Measurements from ENCODE around the gene KCNH1.

KCNH1 gene

GRCh38 chr1:211135342-211135950 is 1.5 kb upstream of the KCNH1 start:
- 0 out of 2 replicates have a peak, but pooled peaks cover 5% of the 10 kb centered on the region for H3K4me1 ChIP-seq (ENCODE audit: insufficient read depth, low read length)
- peaks cover 37% of the 10 kb centered on the region for H3K27me3 ChIP-seq (ENCODE audit: insufficient read depth, low read length)
- no peak overlapping the region for H3K9ac ChIP-seq (ENCODE audit: low read depth, low read length)
- no peak overlapping the region for H3K4me3 ChIP-seq (ENCODE audit: low read length)
- no peaks in the 10 kb centered on the region for H3K9me3 ChIP-seq (ENCODE audit: insufficient read depth, low read depth, low read length)
- H3K27ac ChIP-seq (ENCODE audit: low read length), result no peak overlapping the region
- no peaks in the 10 kb centered on the region for H3K36me3 ChIP-seq (ENCODE audit: insufficient read depth, low read depth, low read length)

- H3K9ac ChIP-seq (ENCODE audit: low read depth, low read length), result no peak overlapping the region
- H3K27me3 ChIP-seq (ENCODE audit: insufficient read depth, low read length), result peaks cover 42% of the 10 kb centered on the region
- H3K4me1 ChIP-seq (ENCODE audit: insufficient read depth, low read length), result 0 out of 2 replicates have a peak, but pooled peaks cover 5% of the 10 kb centered on the region
- H3K9me3 ChIP-seq (ENCODE audit: insufficient read depth, low read depth, low read length), result no peaks in the 10 kb centered on the region
- H3K36me3 ChIP-seq (ENCODE audit: insufficient read depth, low read depth, low read length), result no peaks in the 10 kb centered on the region
- peak overlapping the region; percentile 69 for H3K4me3 ChIP-seq (ENCODE audit: low read length)
- no peak overlapping the region for H3K27ac ChIP-seq (ENCODE audit: low read length)
Measured at GRCh38 chr1:211133393-211133835, 534 bp downstream of the KCNH1 start.

- H3K9ac ChIP-seq (ENCODE audit: low read depth, low read length), result no peak overlapping the region
- peaks cover 42% of the 10 kb centered on the region for H3K27me3 ChIP-seq (ENCODE audit: insufficient read depth, low read length)
- 0 out of 2 replicates have a peak, but pooled peaks cover 5% of the 10 kb centered on the region for H3K4me1 ChIP-seq (ENCODE audit: insufficient read depth, low read length)
- peak overlapping the region; percentile 69 for H3K4me3 ChIP-seq (ENCODE audit: low read length)
- H3K27ac ChIP-seq (ENCODE audit: low read length), result no peak overlapping the region
- H3K36me3 ChIP-seq (ENCODE audit: insufficient read depth, low read depth, low read length), result no peaks in the 10 kb centered on the region
- no peaks in the 10 kb centered on the region for H3K9me3 ChIP-seq (ENCODE audit: insufficient read depth, low read depth, low read length)
Measured at GRCh38 chr1:211132721-211133392, 1.1 kb downstream of the KCNH1 start.

GRCh38 chr1:211129776-211130175 is 4.2 kb downstream of the KCNH1 start:
- H3K27ac ChIP-seq (ENCODE audit: low read length), result no peak overlapping the region
- no peak overlapping the region for H3K9ac ChIP-seq (ENCODE audit: low read depth, low read length)
- 0 out of 2 replicates have a peak, but pooled peaks cover 5% of the 10 kb centered on the region for H3K4me1 ChIP-seq (ENCODE audit: insufficient read depth, low read length)
- peaks cover 42% of the 10 kb centered on the region for H3K27me3 ChIP-seq (ENCODE audit: insufficient read depth, low read length)
- no peaks in the 10 kb centered on the region for H3K9me3 ChIP-seq (ENCODE audit: insufficient read depth, low read depth, low read length)
- no peaks in the 10 kb centered on the region for H3K36me3 ChIP-seq (ENCODE audit: insufficient read depth, low read depth, low read length)
- no peak overlapping the region for H3K4me3 ChIP-seq (ENCODE audit: low read length)

- no peaks in the 10 kb centered on the region for H3K4me1 ChIP-seq (ENCODE audit: insufficient read depth, low read length)
- H3K4me3 ChIP-seq (ENCODE audit: low read length), result no peak overlapping the region
- H3K36me3 ChIP-seq (ENCODE audit: insufficient read depth, low read depth, low read length), result no peaks in the 10 kb centered on the region
- no peak overlapping the region for H3K27ac ChIP-seq (ENCODE audit: low read length)
- H3K9ac ChIP-seq (ENCODE audit: low read depth, low read length), result no peak overlapping the region
- peaks cover 19% of the 10 kb centered on the region for H3K27me3 ChIP-seq (ENCODE audit: insufficient read depth, low read length)
- no peaks in the 10 kb centered on the region for H3K9me3 ChIP-seq (ENCODE audit: insufficient read depth, low read depth, low read length)
Measured at GRCh38 chr1:211127166-211127565, 6.8 kb downstream of the KCNH1 start.

- Histone ChIP-seq H3K36me3 (ENCODE audit: insufficient read depth, low read depth, low read length) (no peaks in the 10 kb centered on the region), H3K27ac (ENCODE audit: low read length) (no peak overlapping the region), H3K4me3 (ENCODE audit: low read length) (no peak overlapping the region), H3K27me3 (ENCODE audit: insufficient read depth, low read length) (peaks cover 13% of the 10 kb centered on the region; the same call in 1 of the 2 replicates), H3K4me1 (ENCODE audit: insufficient read depth, low read length) (no peaks in the 10 kb centered on the region), H3K9me3 (ENCODE audit: insufficient read depth, low read depth, low read length) (no peaks in the 10 kb centered on the region), H3K9ac (ENCODE audit: low read depth, low read length) (no peak overlapping the region)
Measured at GRCh38 chr1:211126622-211127021, 7.3 kb downstream of the KCNH1 start.

GRCh38 chr1:211118407-211119102 is 15.4 kb downstream of the KCNH1 start:
- H3K9ac ChIP-seq (ENCODE audit: low read depth, low read length), result no peak overlapping the region

GRCh38 chr1:211114446-211114845 is 19.5 kb downstream of the KCNH1 start:
- no peaks in the 10 kb centered on the region for H3K4me1 ChIP-seq (ENCODE audit: insufficient read depth, low read length)
- no peaks in the 10 kb centered on the region for H3K27me3 ChIP-seq (ENCODE audit: insufficient read depth, low read length)
- H3K27ac ChIP-seq (ENCODE audit: low read length), result no peak overlapping the region
- H3K9me3 ChIP-seq (ENCODE audit: insufficient read depth, low read depth, low read length), result no peaks in the 10 kb centered on the region
- no peak overlapping the region for H3K9ac ChIP-seq (ENCODE audit: low read depth, low read length)
- H3K4me3 ChIP-seq (ENCODE audit: low read length), result no peak overlapping the region
- H3K36me3 ChIP-seq (ENCODE audit: insufficient read depth, low read depth, low read length), result no peaks in the 10 kb centered on the region

More at GRCh38 chr1:211118407-211119102, 15.4 kb downstream of the KCNH1 start:
- H3K4me1 ChIP-seq (ENCODE audit: insufficient read depth, low read length), result no peaks in the 10 kb centered on the region
- no peak overlapping the region for H3K4me3 ChIP-seq (ENCODE audit: low read length)
- no peak overlapping the region for H3K27ac ChIP-seq (ENCODE audit: low read length)
- H3K9me3 ChIP-seq (ENCODE audit: insufficient read depth, low read depth, low read length), result no peaks in the 10 kb centered on the region
- H3K27me3 ChIP-seq (ENCODE audit: insufficient read depth, low read length), result no peaks in the 10 kb centered on the region
- no peaks in the 10 kb centered on the region for H3K36me3 ChIP-seq (ENCODE audit: insufficient read depth, low read depth, low read length)

- H3K4me3 ChIP-seq (ENCODE audit: low read length), result no peak overlapping the region
- H3K4me1 ChIP-seq (ENCODE audit: insufficient read depth, low read length), result no peaks in the 10 kb centered on the region
- H3K36me3 ChIP-seq (ENCODE audit: insufficient read depth, low read depth, low read length), result no peaks in the 10 kb centered on the region
- no peak overlapping the region for H3K27ac ChIP-seq (ENCODE audit: low read length)
- no peaks in the 10 kb centered on the region for H3K27me3 ChIP-seq (ENCODE audit: insufficient read depth, low read length)
- H3K9me3 ChIP-seq (ENCODE audit: insufficient read depth, low read depth, low read length), result no peaks in the 10 kb centered on the region
- no peak overlapping the region for H3K9ac ChIP-seq (ENCODE audit: low read depth, low read length)
Measured at GRCh38 chr1:211113566-211113965, 20.4 kb downstream of the KCNH1 start.

- H3K36me3 ChIP-seq (ENCODE audit: insufficient read depth, low read depth, low read length), result no peaks in the 10 kb centered on the region
- no peak overlapping the region for H3K9ac ChIP-seq (ENCODE audit: low read depth, low read length)
- no peak overlapping the region for H3K4me3 ChIP-seq (ENCODE audit: low read length)
- H3K27ac ChIP-seq (ENCODE audit: low read length), result no peak overlapping the region
- H3K4me1 ChIP-seq (ENCODE audit: insufficient read depth, low read length), result no peaks in the 10 kb centered on the region
- no peaks in the 10 kb centered on the region for H3K9me3 ChIP-seq (ENCODE audit: insufficient read depth, low read depth, low read length)
- H3K27me3 ChIP-seq (ENCODE audit: insufficient read depth, low read length), result no peaks in the 10 kb centered on the region
Measured at GRCh38 chr1:211111351-211111750, 22.6 kb downstream of the KCNH1 start.

GRCh38 chr1:211101481-211101880 is 32.5 kb downstream of the KCNH1 start:
- no peak overlapping the region for H3K27ac ChIP-seq (ENCODE audit: low read length)
- no peak overlapping the region for H3K9ac ChIP-seq (ENCODE audit: low read depth, low read length)
- H3K4me1 ChIP-seq (ENCODE audit: insufficient read depth, low read length), result no peaks in the 10 kb centered on the region
- H3K9me3 ChIP-seq (ENCODE audit: insufficient read depth, low read depth, low read length), result no peaks in the 10 kb centered on the region
- H3K36me3 ChIP-seq (ENCODE audit: insufficient read depth, low read depth, low read length), result no peaks in the 10 kb centered on the region
- H3K4me3 ChIP-seq (ENCODE audit: low read length), result no peak overlapping the region
- no peaks in the 10 kb centered on the region for H3K27me3 ChIP-seq (ENCODE audit: insufficient read depth, low read length)

- H3K27me3 ChIP-seq (ENCODE audit: insufficient read depth, low read length), result no peaks in the 10 kb centered on the region
- H3K9me3 ChIP-seq (ENCODE audit: insufficient read depth, low read depth, low read length), result no peaks in the 10 kb centered on the region
- no peaks in the 10 kb centered on the region for H3K4me1 ChIP-seq (ENCODE audit: insufficient read depth, low read length)
- no peak overlapping the region for H3K27ac ChIP-seq (ENCODE audit: low read length)
- H3K4me3 ChIP-seq (ENCODE audit: low read length), result no peak overlapping the region
- no peak overlapping the region for H3K9ac ChIP-seq (ENCODE audit: low read depth, low read length)
- H3K36me3 ChIP-seq (ENCODE audit: insufficient read depth, low read depth, low read length), result no peaks in the 10 kb centered on the region
Measured at GRCh38 chr1:211099393-211099792, 34.6 kb downstream of the KCNH1 start.
